K562 (cell line): Measurements from ENCODE around the gene CLCA1. TPM values are rescaled to one million over a fixed set of nuclear protein-coding genes. Genes with fewer than 3 reads are reported as not detected.
A peak's percentile ranks its signal among the peaks of the same experiment; 100 is the strongest.

Experiments
- ATAC-seq: fragments of 200-7000 bp; cut with Tn5 transposase; 3 replicates; pipeline ENCODE4 v1.9.1; 2020; ENCODE audit warnings: moderate library complexity
- BruUV-seq: library from RNA; stranded (reverse); fragments of 400-500 nt; replicated peaks from 2 replicates; lab custom pipeline; 2021; lab: Mats Ljungman, UMichigan
- CTCF ChIA-PET: fragments of 300-600 bp; formaldehyde crosslinking; extraction: SDS; loops from one replicate; lab custom pipeline; 2021; ENCODE audit warnings: low intra/inter-chr PET ratio; lab: Yijun Ruan, JAX
- POLR2A ChIA-PET: fragments of 300-600, 350-650 bp; sonication (Branson Sonifier 250); formaldehyde crosslinking; extraction: SDS; loops from one replicate; lab custom pipeline; 2021; ENCODE audit warnings: antibody characterized with exemption, inconsistent platforms; lab: Yijun Ruan, JAX
- DNase-seq, 4 experiments: peaks; one replicate each; pipeline versions ENCODE4 v3.0.0 to v3.0.0-alpha.2; 2011 to 2018; ENCODE audit warnings: low spot score in 3 of 4, mixed read lengths in 3 of 4; ENCODE audit errors: extremely low read depth in 1 of 4
- FAIRE-seq: peaks from 2 replicates; lab custom pipeline; 2011; peaks lifted over from hg19 to GRCh38; lab: Jason Lieb, UNC
- H2AFZ ChIP-seq: 2 replicates; pipeline ENCODE4 v1.6.0; 2011; ENCODE audit warnings: low read depth, low read length, control low read depth, inconsistent platforms
- H3K27ac ChIP-seq: fragments of 200-600 bp; 3 replicates; pipeline ENCODE4 v1.8.0; 2011; ENCODE audit warnings: low read depth, mild to moderate bottlenecking, control low read depth, inconsistent platforms, low read length, moderate library complexity, mixed read lengths; ENCODE audit errors: extremely low read depth
- H3K27me3 ChIP-seq, 2 experiments: fragments of 300-600 bp in 1 of 2; 2 replicates in 1 of 2; 3 replicates in 1 of 2; pipeline versions ENCODE4 v1.6.0 to v1.8.0; 2011; ENCODE audit warnings: inconsistent platforms in 2 of 2, low read length in 2 of 2, mild to moderate bottlenecking in 1 of 2, mixed read lengths in 1 of 2, moderate library complexity in 1 of 2; ENCODE audit not compliant: control insufficient read depth in 2 of 2, insufficient read depth in 2 of 2
- H3K36me3 ChIP-seq: fragments of 300-600 bp; 3 replicates; pipeline ENCODE4 v1.8.0; 2011; ENCODE audit warnings: mild to moderate bottlenecking, low read length, inconsistent platforms; ENCODE audit not compliant: control insufficient read depth, insufficient read depth
- H3K4me1 ChIP-seq, 2 experiments: fragments of 200-600 bp in 1 of 2; replicated peaks in 1 of 2; 2 replicates in 1 of 2; 3 replicates in 1 of 2; pipeline versions ENCODE4 v1.5.1 to v1.8.0; 2011; ENCODE audit warnings: inconsistent platforms in 2 of 2, low read length in 2 of 2, mild to moderate bottlenecking in 1 of 2, mixed read lengths in 1 of 2, moderate library complexity in 1 of 2; ENCODE audit not compliant: control insufficient read depth in 2 of 2, insufficient read depth in 2 of 2
- H3K4me2 ChIP-seq: 2 replicates; pipeline ENCODE4 v1.6.1; 2011; ENCODE audit warnings: low read length, control low read depth, inconsistent platforms, mixed read lengths; ENCODE audit not compliant: insufficient read depth
- H3K4me3 ChIP-seq: fragments of 200-600 bp; sonication (generic), shearing (Covaris generic); 2 replicates; pipeline ENCODE4 v1.5.1; 2016; ENCODE audit warnings: control low read depth, inconsistent platforms
- H3K79me2 ChIP-seq: fragments of 200-600 bp; 3 replicates; pipeline ENCODE4 v1.8.0; 2011; ENCODE audit warnings: low read length, inconsistent platforms; ENCODE audit not compliant: control insufficient read depth, insufficient read depth
- H3K9ac ChIP-seq, 2 experiments: 2 replicates each; pipeline versions ENCODE4 v1.6.0 to v1.6.1; 2011; ENCODE audit warnings: low read depth in 2 of 2, low read length in 2 of 2, control low read depth in 1 of 2, inconsistent platforms in 1 of 2, mild to moderate bottlenecking in 1 of 2, mixed read lengths in 1 of 2; ENCODE audit not compliant: insufficient read depth in 1 of 2
- H3K9me1 ChIP-seq: one replicate; pipeline ENCODE4 v1.6.0; 2011; ENCODE audit warnings: inconsistent platforms, mild to moderate bottlenecking, low read length, moderate library complexity; ENCODE audit not compliant: control insufficient read depth, insufficient read depth
- H3K9me3 ChIP-seq: replicated peaks from 2 replicates; pipeline ENCODE4 v1.5.1; 2011; ENCODE audit warnings: low read depth, low read length, inconsistent platforms; ENCODE audit not compliant: control insufficient read depth, insufficient read depth
- H4K20me1 ChIP-seq: replicated peaks from 2 replicates; pipeline ENCODE4 v1.6.1; 2011; ENCODE audit warnings: low read length, inconsistent platforms, mixed read lengths; ENCODE audit not compliant: control insufficient read depth, insufficient read depth
- ARID2 ChIP-seq: fragments of 450-650 bp; IDR thresholded peaks from 2 replicates; pipeline ENCODE4 v1.6.1; 2017; ENCODE audit warnings: antibody characterized with exemption, mild to moderate bottlenecking
- CBFA2T3 ChIP-seq: fragments of 450-650 bp; IDR thresholded peaks from 2 replicates; pipeline ENCODE4 v1.6.1; 2017
- HIVEP1 ChIP-seq: fragments of 250-450 bp; sonication (Bioruptor Pico); IDR thresholded peaks from 2 replicates; pipeline ENCODE4 v1.4.0; 2020; ENCODE audit warnings: mild to moderate bottlenecking
- JUND ChIP-seq, 2 experiments: IDR thresholded peaks; 2 replicates in 1 of 2; 3 replicates in 1 of 2; pipeline ENCODE4 v1.6.1; 2011; ENCODE audit warnings: borderline replicate concordance in 2 of 2, low read depth in 2 of 2, low read length in 2 of 2, improper control_type of control experiment in 1 of 2, missing biosample characterization in 1 of 2, missing genetic modification characterization in 1 of 2, missing genetic modification reagents in 1 of 2
- MXI1 ChIP-seq: IDR thresholded peaks from 2 replicates; pipeline ENCODE4 v1.6.1; 2011; ENCODE audit warnings: low read depth, mild to moderate bottlenecking, improper control_type of control experiment, low read length
- POU5F1 ChIP-seq: fragments of 150-350 bp; IDR thresholded peaks from 2 replicates; pipeline ENCODE4 v1.6.1; 2014; ENCODE audit warnings: borderline replicate concordance, low read length, low read depth, mild to moderate bottlenecking; ENCODE audit not compliant: partially characterized antibody
- RBM17 ChIP-seq: fragments of 200-400 bp; formaldehyde crosslinking; IDR thresholded peaks from 2 replicates; pipeline ENCODE4 v1.6.1; 2017; ENCODE audit warnings: low read depth, mild to moderate bottlenecking, low read length, borderline replicate concordance
- SMARCA4 ChIP-seq: fragments of 450-650 bp; IDR thresholded peaks from 2 replicates; pipeline ENCODE4 v1.6.1; 2016
- SMARCA5 ChIP-seq: fragments of 450-650 bp; IDR thresholded peaks from 2 replicates; pipeline ENCODE4 v1.6.1; 2016
- SMARCE1 ChIP-seq: fragments of 450-650 bp; IDR thresholded peaks from 2 replicates; pipeline ENCODE4 v1.7.1; 2016; ENCODE audit warnings: mild to moderate bottlenecking
- THRAP3 ChIP-seq: fragments of 450-650 bp; IDR thresholded peaks from 2 replicates; pipeline ENCODE4 v1.6.1; 2016; ENCODE audit warnings: mild to moderate bottlenecking, inconsistent platforms, borderline replicate concordance
- WGBS: fragments of 100-300 bp; shearing (Covaris generic); methylation state at CpG from one replicate; pipeline ENCODE4 v1.1.6; 2016; ENCODE audit warnings: low coverage, mixed read lengths; ENCODE audit not compliant: insufficient coverage; ENCODE audit errors: missing lambda C conversion rate; 5-methylcytosine and 5-hydroxymethylcytosine counted together
- in situ Hi-C: fragments of 300-500 bp; cut with MboI; formaldehyde crosslinking; loops from 4 replicates; pipeline ENCODE4 v1.15.0; 2018; ENCODE audit warnings: inconsistent platforms, mixed read lengths
- intact Hi-C: fragments of 100-400 bp; cut with micrococcal nuclease; formaldehyde crosslinking; loops from 2 replicates; pipeline ENCODE4 v1.14.2; 2022
- polyA plus RNA-seq, 8 experiments: library from polyadenylated mRNA; depleted of rRNA in 4 of 8; stranded (reverse) in 5 of 8; unstranded in 3 of 8; fragments of >200 nt; fragmentation: Nextera tagmentation in 2 of 8; fragmentation: Illumina TruSeq in 1 of 8; extraction: Ambion mirVana in 2 of 8; extraction: Trizol in 1 of 8; gene quantifications; 2 replicates each; pipeline versions ENCODE4 v1.2.1 to v1.2.3, GENCODE V29; 2011 to 2014; ENCODE audit warnings: inconsistent platforms in 1 of 8, missing spikeins in 1 of 8
- total RNA-seq, 7 experiments: library from RNA; depleted of rRNA in 6 of 7; stranded (reverse); fragments of >200 nt in 6 of 7; fragmentation: Illumina TruSeq in 2 of 7; extraction: Trizol in 2 of 7; gene quantifications; 2 replicates each; pipeline versions ENCODE4 v1.2.1 to v1.2.3, GENCODE V29; 2011 to 2021; ENCODE audit warnings: low replicate concordance in 1 of 7
- TF ChIP-seq, protein P1 (sequence below): fragments of 450-650 bp; formaldehyde crosslinking; conservative IDR thresholded peaks from 2 replicates; pipeline ENCODE4 v1.4.0; 2022; ENCODE audit warnings: mild to moderate bottlenecking, missing genetic modification characterization
- TF ChIP-seq, protein P2 (sequence below): fragments of 450-650 bp; formaldehyde crosslinking; IDR thresholded peaks from 2 replicates; pipeline ENCODE4 v1.4.0; 2022; ENCODE audit warnings: missing genetic modification characterization
- TF ChIP-seq, protein P3 (sequence below), 3 experiments: fragments of 200-800 bp in 1 of 3; fragments of 250-450 bp in 1 of 3; fragments of 450-650 bp in 1 of 3; sonication (Bioruptor Pico) in 1 of 3; sonication (Bioruptor generic) in 1 of 3; formaldehyde crosslinking in 1 of 3; IDR thresholded peaks; 2 replicates each; pipeline versions ENCODE4 v1.6.1 to v1.8.0; 2016 to 2022; ENCODE audit warnings: mild to moderate bottlenecking in 2 of 3, missing genetic modification characterization in 2 of 3, missing compliant biosample characterization in 1 of 3, moderate library complexity in 1 of 3

Gene CLCA1
- total and polyA plus RNA-seq, 9 of the 15 experiments (the other 6 are each of a cell fraction or from before 2014, with no cell fraction given) = 0.03 to 0.08 (median 0.04) TPM; not detected in 6

- TF ChIP-seq POU5F1 (no peak), SMARCE1 (peak; percentile 88; the same call in 1 of the 2 replicates), HIVEP1 (0 out of 2 replicates have a peak, but pooled peaks have one; percentile 29), JUND (IDR thresholded peaks at IDR 0.05; ENCODE audit: borderline replicate concordance, low read depth, low read length) (peak; percentile 12; the same call in 1 of the 2 replicates), JUND (tag; IDR thresholded peaks at IDR 0.05; ENCODE audit: borderline replicate concordance, low read depth, low read length) (no peak; the same call in 2 of the 3 replicates), CBFA2T3 (peak; percentile 71), THRAP3 (no peak)
Measured at GRCh38 chr1:86435327-86435726, 33.4 kb upstream of the CLCA1 start (continued).

- Histone ChIP-seq H3K4me1 (no peaks in the 10 kb centered on the region), H4K20me1 (no peaks in the 10 kb centered on the region), H3K36me3 (no peaks in the 10 kb centered on the region), H3K9me1 (no peaks in the 10 kb centered on the region), H3K4me2 (no peak overlapping the region), H3K9me3 (no peaks in the 10 kb centered on the region), H3K9ac (no peak overlapping the region), H2AFZ (no peak overlapping the region), H3K27me3 (peaks cover 0 to 6% of the 10 kb centered on the region in 2 experiments; a peak in 4 of 5 replicates), H3K79me2 (no peaks in the 10 kb centered on the region), H3K4me3 (no peak overlapping the region), H3K27ac (no peak overlapping the region)
- whole genome bisulfite sequencing = 6% methylated on average over 2 of the region's 2 CpGs
- in situ Hi-C loops (no loop called here), intact Hi-C loops (no loop called here)
- ChIA-PET POLR2A (no interaction called here), CTCF (no interaction called here)
- no TSS peak for BruUV-seq
- TF ChIP-seq SMARCA4 (no peak), SMARCA5 (no peak), RBM17 (no peak), ARID2 (no peak), MXI1 (no peak)
- TF ChIP-seq, protein P1, sequence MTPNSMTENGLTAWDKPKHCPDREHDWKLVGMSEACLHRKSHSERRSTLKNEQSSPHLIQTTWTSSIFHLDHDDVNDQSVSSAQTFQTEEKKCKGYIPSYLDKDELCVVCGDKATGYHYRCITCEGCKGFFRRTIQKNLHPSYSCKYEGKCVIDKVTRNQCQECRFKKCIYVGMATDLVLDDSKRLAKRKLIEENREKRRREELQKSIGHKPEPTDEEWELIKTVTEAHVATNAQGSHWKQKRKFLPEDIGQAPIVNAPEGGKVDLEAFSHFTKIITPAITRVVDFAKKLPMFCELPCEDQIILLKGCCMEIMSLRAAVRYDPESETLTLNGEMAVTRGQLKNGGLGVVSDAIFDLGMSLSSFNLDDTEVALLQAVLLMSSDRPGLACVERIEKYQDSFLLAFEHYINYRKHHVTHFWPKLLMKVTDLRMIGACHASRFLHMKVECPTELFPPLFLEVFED = no peak
- TF ChIP-seq, protein P2, sequence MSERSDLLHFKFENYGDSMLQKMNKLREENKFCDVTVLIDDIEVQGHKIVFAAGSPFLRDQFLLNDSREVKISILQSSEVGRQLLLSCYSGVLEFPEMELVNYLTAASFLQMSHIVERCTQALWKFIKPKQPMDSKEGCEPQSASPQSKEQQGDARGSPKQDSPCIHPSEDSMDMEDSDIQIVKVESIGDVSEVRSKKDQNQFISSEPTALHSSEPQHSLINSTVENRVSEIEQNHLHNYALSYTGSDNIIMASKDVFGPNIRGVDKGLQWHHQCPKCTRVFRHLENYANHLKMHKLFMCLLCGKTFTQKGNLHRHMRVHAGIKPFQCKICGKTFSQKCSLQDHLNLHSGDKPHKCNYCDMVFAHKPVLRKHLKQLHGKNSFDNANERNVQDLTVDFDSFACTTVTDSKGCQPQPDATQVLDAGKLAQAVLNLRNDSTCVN (CRISPR knock-in tag) = no peak
- TF ChIP-seq, protein P3, sequence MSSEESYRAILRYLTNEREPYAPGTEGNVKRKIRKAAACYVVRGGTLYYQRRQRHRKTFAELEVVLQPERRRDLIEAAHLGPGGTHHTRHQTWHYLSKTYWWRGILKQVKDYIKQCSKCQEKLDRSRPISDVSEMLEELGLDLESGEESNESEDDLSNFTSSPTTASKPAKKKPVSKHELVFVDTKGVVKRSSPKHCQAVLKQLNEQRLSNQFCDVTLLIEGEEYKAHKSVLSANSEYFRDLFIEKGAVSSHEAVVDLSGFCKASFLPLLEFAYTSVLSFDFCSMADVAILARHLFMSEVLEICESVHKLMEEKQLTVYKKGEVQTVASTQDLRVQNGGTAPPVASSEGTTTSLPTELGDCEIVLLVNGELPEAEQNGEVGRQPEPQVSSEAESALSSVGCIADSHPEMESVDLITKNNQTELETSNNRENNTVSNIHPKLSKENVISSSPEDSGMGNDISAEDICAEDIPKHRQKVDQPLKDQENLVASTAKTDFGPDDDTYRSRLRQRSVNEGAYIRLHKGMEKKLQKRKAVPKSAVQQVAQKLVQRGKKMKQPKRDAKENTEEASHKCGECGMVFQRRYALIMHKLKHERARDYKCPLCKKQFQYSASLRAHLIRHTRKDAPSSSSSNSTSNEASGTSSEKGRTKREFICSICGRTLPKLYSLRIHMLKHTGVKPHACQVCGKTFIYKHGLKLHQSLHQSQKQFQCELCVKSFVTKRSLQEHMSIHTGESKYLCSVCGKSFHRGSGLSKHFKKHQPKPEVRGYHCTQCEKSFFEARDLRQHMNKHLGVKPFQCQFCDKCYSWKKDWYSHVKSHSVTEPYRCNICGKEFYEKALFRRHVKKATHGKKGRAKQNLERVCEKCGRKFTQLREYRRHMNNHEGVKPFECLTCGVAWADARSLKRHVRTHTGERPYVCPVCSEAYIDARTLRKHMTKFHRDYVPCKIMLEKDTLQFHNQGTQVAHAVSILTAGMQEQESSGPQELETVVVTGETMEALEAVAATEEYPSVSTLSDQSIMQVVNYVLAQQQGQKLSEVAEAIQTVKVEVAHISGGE (CRISPR knock-in tag; IDR thresholded peaks at IDR 0.05) = no peak
- ATAC-seq (no peak), FAIRE-seq (no peak), DNase-seq (no peak)
Measured at GRCh38 chr1:86436041-86436440, 32.7 kb upstream of the CLCA1 start.
